Measurements from ENCODE around the gene TGM3.

DNA sequence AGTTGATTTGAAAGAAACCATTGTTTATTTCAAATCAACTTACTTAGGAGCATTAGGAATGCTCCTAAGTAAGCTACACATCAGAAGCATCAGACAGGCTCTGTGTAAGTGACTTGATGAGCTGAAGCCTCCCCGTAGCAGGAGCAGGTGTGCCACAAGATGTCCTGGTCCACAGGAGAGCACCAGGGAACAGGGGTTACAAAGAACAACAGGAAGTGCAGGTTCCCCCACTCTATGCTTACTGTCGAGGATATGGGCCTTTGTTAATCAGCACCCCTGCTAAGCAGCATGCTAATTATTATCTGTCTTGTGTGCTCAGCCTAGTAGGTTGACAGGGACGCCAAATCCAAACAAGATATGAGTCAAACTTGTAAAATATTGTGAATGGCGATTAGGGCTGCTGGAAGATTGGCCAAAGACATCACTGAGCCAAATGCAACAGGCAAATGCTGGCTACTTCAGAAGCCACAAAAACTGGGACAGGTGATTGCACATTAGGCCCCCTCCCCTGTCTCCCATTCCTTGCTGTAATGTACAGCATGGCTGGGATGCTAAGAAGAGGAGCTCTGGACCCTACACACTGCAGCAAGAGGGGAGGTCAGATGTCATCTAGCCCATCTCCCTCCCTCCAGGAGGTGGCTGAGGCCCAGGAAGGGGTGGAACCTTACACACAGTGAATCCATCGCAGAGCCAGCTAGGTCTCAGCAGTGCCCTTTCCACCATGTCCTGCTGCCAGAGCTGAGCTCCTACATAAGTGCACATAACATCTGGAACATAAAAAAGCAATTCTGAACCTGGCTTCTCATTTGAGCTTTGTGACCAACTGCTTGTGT, 939 bp downstream of the TGM3 start:
- TF ChIP-seq, protein P1, sequence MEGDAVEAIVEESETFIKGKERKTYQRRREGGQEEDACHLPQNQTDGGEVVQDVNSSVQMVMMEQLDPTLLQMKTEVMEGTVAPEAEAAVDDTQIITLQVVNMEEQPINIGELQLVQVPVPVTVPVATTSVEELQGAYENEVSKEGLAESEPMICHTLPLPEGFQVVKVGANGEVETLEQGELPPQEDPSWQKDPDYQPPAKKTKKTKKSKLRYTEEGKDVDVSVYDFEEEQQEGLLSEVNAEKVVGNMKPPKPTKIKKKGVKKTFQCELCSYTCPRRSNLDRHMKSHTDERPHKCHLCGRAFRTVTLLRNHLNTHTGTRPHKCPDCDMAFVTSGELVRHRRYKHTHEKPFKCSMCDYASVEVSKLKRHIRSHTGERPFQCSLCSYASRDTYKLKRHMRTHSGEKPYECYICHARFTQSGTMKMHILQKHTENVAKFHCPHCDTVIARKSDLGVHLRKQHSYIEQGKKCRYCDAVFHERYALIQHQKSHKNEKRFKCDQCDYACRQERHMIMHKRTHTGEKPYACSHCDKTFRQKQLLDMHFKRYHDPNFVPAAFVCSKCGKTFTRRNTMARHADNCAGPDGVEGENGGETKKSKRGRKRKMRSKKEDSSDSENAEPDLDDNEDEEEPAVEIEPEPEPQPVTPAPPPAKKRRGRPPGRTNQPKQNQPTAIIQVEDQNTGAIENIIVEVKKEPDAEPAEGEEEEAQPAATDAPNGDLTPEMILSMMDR (IDR thresholded peaks at IDR 0.05), result no peak
- TF ChIP-seq POLR2A (IDR thresholded peaks at IDR 0.05), result no peak
